UCSD-AML1 (cell line): ENCODE results near the gene UVRAG.

Experiments used
- DNase-seq: peaks from one replicate; lab custom pipeline; 2025; ENCODE audit not compliant: unreplicated experiment; lab: John Stamatoyannopoulos, UW

The UVRAG gene

DNA sequence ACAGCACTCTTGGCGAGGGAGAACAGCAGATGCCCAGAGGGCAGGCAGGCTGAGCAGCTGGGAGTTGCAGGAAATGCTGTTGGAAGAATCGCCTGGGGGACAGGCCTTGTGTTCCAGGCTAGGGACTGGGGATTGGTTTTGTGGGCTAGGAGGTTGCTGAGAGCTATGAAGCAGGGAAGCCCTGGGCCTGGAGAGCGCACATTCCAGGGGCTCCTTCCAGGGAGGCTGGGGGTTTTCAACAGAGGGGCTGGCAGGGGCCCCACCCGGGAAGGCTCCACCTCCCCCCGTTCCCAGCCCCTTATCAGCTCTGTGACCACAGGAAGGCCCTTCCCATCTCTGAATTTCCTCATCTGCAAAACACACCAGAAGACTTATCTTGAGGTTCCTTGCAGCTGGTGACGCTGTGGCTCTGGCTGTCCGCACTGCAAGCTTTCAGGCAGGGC, 369.6 kb downstream of the UVRAG start:
- peak; percentile 55 for DNase-seq

DNA sequence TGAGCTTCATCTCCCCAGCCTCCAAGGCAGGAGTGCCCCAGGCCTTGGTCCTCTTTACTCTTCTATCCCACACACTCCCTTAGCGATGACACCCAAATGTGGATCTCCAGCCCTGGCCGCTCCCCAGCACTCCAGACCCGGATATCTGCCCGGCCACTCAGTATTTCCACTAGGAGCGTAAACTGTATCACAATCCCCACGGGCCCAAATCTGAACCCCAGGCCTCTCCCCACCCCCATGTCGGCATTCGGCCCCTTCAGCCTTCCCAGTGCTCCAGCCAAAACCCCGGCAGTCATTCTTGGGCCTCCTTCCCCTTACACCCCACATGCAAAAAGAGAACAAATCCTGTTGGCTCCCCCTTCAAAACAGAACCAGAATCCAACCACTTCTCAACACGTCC, 370.5 kb downstream of the UVRAG start:
- DNase-seq = no peak

DNA sequence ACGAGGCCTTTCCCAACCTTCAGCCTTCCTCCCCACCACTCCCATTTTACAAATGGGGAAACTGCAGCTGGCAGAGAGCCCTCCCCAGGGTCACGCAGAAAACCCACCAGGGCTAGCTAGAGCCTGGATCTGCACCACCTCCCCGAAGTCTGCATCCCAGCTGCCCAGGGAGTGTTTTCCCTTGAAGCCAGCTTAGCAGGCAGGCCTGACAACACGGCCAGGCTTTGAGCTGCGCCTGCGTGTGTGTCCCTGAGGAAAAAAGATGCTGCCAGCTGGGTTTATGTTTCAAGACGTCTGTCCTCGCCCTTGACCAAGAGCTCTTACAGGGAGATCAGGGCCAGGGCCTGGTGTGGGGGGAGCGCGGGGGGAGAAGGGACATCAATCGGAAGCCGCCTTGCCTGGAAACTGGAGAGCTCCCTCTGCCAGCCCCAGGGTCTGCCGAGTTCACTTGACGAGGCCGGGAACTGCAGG, 371.0 kb downstream of the UVRAG start:
- no peak for DNase-seq

DNA sequence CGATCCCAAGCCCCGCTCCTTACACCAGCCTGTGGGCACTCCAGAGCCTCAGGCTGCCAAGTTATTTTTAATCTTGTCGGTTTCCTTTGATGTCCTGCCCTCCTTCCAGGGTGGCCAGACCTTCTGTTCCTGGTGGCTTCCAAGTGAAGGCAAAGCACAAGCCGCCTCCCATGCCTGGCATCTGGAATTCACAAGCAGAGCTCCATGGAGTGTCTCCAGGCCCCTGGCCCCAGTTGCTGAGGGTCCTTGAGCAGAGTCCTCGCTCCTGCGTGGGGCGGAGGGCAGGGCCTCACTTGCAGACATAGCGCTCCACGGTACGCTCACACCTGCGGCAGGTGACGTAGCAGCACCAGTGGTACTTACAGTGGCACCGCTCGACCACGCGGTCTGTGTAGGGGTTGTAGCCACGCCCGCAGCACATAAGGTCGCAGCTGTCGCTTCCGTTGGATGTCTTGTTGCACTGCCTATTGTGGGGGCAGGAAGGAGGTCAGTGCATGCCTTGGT, 371.8 kb downstream of the UVRAG start:
- DNase-seq = no peak

DNA sequence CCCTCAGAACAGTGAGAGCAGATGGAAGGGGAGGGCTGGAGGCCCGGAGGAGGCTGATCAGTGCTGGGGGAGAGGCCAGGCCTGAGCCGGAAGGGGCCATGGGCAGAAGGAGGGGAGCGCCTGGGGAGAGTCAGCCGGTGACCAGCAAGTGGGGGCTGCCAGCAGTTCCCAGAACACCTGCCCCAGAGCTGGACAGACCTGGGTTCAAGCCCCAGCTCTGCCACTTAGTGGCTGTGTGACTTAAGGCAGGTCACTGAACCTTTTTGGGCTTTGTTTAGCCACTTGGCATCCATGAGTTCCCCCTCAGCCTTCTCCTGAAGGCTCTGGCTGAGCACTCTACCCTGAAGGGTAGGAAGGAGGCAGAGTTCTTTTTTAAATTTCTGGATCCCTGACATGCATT, 373.9 kb downstream of the UVRAG start:
- DNase-seq = no peak

DNA sequence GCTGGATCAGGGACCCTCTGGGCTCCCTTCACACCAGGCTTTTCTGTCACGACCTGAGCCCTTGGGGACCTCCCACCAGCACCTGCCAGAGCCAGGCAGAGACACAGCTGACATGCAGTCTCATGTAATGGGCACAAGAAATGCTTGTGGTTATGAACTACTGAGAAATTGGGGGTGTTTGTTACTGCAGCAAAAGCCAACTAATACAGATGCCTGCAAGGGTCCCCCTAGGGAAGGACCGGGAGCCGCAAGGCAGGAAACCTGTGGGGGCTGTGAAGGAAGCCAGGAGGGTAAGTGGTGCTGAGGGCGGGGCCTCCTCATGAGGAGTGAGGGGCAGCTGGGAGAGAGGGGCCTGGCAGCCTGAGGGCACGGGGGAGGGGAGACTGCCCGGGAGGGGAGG, 374.7 kb downstream of the UVRAG start:
- no peak for DNase-seq

DNA sequence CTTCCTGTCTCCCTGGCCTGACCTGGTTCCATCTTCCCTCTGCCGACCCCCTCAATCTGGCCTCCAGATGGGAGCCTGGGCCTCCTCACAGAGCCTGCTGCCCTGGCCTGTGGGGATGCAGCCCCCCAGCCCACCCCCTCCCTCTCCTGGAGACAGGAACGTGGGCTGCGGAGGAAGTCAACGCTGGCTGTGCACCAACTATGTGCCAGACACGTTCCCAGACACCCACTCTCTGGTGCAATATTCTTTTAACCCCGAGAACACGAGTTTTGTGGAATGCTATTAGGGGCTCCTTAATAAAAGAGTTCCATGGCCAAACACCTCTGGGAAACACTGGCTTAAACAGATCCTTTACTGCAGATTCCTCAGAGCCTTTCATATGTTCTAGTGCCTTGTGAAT, 375.4 kb downstream of the UVRAG start:
- DNase-seq = no peak
